Mucosa of descending colon (tissue), 3 donors: ENCODE results near the gene PGM2. TPM values are rescaled to one million over a fixed set of nuclear protein-coding genes. Genes with fewer than 3 reads are reported as not detected.

ENCODE experiments used
- ATAC-seq: fragments of 200-7000 bp; cut with Tn5 transposase; one replicate; pipeline ENCODE4 v1.9.1; 2020; ENCODE audit warnings: mild to moderate bottlenecking, moderate library complexity
- DNase-seq, 3 donors: peaks; one replicate each; pipeline ENCODE4 v3.0.0-alpha.2; 2020
- H3K36me3 ChIP-seq: fragments of 200-600 bp; one replicate; pipeline ENCODE4 v1.8.0; 2021; ENCODE audit warnings: low read depth, mild to moderate bottlenecking
- H3K4me1 ChIP-seq: fragments of 200-600 bp; one replicate; pipeline ENCODE4 v1.8.0; 2021; ENCODE audit warnings: low read depth, mild to moderate bottlenecking
- H3K4me3 ChIP-seq: fragments of 200-600 bp; one replicate; pipeline ENCODE4 v1.8.0; 2021; ENCODE audit warnings: mild to moderate bottlenecking
- H3K9me3 ChIP-seq: fragments of 200-600 bp; one replicate; pipeline ENCODE4 v1.8.0; 2021; ENCODE audit warnings: mild to moderate bottlenecking
- intact Hi-C, 2 donors: fragments of 100-400 bp; cut with DNase I in 1 of 2; cut with micrococcal nuclease in 1 of 2; formaldehyde crosslinking; loops; one replicate each; pipeline versions ENCODE4 v1.11.0 to v1.11.1; 2022; cut with DNase I, micrococcal nuclease
- total RNA-seq, 3 donors: library from RNA; stranded (reverse); fragmentation: NEBNext Ultra II Directional in 2 of 3; extraction: Animal tissue kit (Norgen Biotek cat#: 25700) in 2 of 3; gene quantifications; one replicate each; pipeline versions ENCODE4 v1.2.1 to v1.2.4, GENCODE V29; 2021 to 2023
- TF ChIP-seq, protein P1 (sequence below): fragments of 200-600 bp; IDR thresholded peaks from one replicate; pipeline ENCODE4 v1.8.0; 2022; ENCODE audit warnings: antibody characterized with exemption, mild to moderate bottlenecking
- donor health status: DM: no; HTN: no; CAD: no; lungs with moderate emphysema.
- donor health status: DM: no; HTN: no; CAD: no.
- donor health status: DM: no; HTN: yes; CAD: no.

The PGM2 gene
- total RNA-seq, 3 donors from 2014 or later: 22.1 to 36.8 (median 27.4) TPM

DNA sequence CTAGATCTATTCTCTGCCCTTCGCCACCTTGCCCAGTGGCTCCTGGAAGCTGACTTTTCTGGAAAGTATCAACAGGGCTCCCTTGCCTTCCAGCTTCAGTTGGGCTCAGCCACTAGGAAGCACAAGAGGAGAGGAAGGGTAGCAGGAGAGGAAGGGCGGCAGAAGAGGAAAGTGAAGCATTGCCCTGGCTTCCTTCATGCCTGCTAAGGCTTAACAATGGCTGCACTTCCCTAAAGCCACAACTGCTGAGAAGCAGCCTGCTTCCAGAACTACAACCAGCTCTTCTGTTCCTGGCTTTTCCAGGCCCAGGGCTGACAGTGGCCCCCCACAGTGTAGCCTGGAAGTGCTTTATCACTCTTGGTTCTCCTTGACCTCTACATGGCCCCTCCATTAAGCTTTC is 29.1 kb upstream of the PGM2 start:
- no peaks in the 10 kb centered on the region for H3K4me1 ChIP-seq
- ATAC-seq (no peak), DNase-seq (no peak)
- intact Hi-C loops: loop anchor here in 1 of 2 donors (10.0 kb wide), 1 partner anchor 193 kb away; no protein-coding TSS in a partner anchor
- H3K36me3 ChIP-seq: no peaks in the 10 kb centered on the region
- TF ChIP-seq, protein P1, sequence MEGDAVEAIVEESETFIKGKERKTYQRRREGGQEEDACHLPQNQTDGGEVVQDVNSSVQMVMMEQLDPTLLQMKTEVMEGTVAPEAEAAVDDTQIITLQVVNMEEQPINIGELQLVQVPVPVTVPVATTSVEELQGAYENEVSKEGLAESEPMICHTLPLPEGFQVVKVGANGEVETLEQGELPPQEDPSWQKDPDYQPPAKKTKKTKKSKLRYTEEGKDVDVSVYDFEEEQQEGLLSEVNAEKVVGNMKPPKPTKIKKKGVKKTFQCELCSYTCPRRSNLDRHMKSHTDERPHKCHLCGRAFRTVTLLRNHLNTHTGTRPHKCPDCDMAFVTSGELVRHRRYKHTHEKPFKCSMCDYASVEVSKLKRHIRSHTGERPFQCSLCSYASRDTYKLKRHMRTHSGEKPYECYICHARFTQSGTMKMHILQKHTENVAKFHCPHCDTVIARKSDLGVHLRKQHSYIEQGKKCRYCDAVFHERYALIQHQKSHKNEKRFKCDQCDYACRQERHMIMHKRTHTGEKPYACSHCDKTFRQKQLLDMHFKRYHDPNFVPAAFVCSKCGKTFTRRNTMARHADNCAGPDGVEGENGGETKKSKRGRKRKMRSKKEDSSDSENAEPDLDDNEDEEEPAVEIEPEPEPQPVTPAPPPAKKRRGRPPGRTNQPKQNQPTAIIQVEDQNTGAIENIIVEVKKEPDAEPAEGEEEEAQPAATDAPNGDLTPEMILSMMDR: no peak
- no peak overlapping the region for H3K4me3 ChIP-seq
- no peaks in the 10 kb centered on the region for H3K9me3 ChIP-seq

DNA sequence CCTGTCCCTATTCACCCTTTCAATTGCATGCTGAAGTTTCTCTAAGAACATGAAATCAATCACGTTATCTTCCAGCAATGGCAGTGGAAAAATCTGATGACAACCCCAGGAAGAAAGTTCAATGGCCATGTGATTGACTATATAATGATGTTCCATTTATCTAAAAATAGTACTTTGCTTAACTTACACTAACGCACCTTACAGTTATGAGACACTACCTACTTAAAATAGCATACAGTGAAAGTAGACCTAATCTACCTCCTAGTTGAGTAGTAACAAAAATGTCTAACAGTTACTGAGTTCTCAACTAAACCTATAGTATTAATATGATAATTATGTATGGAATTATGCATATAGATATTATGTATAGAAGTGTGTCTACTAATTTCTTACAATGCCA is 28.6 kb upstream of the PGM2 start:
- no peak for ATAC-seq
- intact Hi-C loops: loop anchor here in 1 of 2 donors (10.0 kb wide), 1 partner anchor 193 kb away; no protein-coding TSS in a partner anchor
- Histone ChIP-seq H3K4me3 (no peak overlapping the region), H3K4me1 (no peaks in the 10 kb centered on the region), H3K9me3 (no peaks in the 10 kb centered on the region), H3K36me3 (no peaks in the 10 kb centered on the region)
- TF ChIP-seq, protein P1: no peak
- DNase-seq: no peak

DNA sequence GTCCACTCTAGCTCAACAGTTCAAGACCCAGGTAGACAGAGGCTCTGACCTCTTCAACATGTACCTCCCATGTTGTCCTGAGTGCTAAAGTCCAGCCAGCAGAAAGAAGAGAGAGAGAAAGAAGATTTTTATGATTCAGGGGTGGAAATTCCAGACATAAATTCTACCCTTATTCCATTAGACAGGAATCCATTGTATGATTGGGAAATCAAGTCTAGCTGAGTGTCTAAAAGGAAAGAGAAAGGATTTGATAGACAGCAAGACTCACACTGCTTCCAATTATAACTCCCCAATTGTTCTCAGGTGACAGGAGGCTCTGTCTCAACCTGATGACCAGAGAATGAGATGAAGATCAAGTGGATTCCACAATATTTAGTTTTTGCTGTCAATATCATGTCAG is 27.9 kb upstream of the PGM2 start:
- intact Hi-C loops: loop anchor here in 1 of 2 donors (10.0 kb wide), 1 partner anchor 194 kb away; no protein-coding TSS in a partner anchor
- no peaks in the 10 kb centered on the region for H3K9me3 ChIP-seq
- H3K4me1 ChIP-seq: no peaks in the 10 kb centered on the region
- H3K36me3 ChIP-seq: no peaks in the 10 kb centered on the region
- DNase-seq (no peak), ATAC-seq (no peak)
- TF ChIP-seq, protein P1: no peak
- no peak overlapping the region for H3K4me3 ChIP-seq

DNA sequence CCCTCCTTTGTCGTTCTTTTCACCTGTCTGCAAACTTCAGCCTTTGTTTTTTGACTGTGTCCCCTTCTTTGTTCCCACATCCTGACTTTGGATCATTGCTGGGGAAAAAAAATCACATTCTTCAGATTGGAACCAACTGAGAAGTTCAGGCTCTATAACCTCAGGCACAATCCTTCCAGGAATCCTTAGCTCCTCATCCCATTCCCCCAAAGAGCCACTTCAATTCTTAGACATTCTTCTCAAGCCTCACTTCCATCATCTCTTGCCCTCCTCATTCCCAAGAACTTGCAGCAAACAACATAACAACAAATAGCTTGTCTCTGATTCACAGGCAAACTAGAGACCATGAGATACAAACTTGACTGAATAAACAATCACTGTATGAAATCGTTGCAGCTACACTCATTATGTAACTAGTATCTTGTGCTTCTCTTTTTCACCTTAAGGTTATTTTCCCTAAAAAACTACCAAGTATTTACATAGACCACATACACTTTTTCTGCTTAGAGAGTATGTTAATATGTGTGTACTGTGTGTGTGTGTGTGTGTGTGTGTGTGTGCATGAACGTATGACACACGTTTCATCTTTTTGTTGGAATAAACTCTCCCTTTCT is 26.4 kb upstream of the PGM2 start:
- ATAC-seq (no peak), DNase-seq (no peak)
- TF ChIP-seq, protein P1: no peak
- intact Hi-C loops: loop anchor here (5.0 to 10.0 kb wide), 2 partner anchors 195 to 237 kb away; no protein-coding TSS in a partner anchor
- Histone ChIP-seq H3K4me3 (no peak overlapping the region), H3K4me1 (no peaks in the 10 kb centered on the region), H3K36me3 (no peaks in the 10 kb centered on the region), H3K9me3 (no peaks in the 10 kb centered on the region)

DNA sequence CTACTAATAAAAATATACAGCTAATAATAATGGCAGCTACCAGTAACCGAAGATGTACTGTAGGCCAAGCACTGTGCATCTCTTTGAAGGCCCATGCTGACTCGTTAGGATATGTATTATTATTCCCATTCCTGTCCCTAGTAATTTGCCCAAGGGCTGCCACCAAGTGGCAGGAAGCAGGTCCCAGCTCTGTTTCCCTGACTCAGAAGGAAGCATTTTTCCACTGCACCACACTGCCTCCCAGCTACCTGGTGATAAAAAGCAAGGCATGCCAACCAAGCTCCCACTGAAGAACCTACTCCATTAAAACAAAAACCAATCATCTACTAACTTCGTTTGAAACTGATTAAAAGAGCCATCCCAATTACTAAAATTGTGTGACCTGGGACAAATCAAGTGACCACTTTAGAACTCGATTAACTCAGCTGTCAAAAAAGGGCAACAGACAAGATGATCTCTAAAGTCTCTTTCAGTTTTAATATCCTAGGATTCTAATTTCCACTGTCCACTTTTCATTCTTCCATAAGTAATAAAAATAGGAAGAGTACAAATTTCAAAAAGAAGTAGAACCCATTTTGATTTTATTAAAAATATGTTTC is 24.3 kb upstream of the PGM2 start:
- ATAC-seq: peak; percentile 98
- TF ChIP-seq, protein P1: peak; percentile 23
- intact Hi-C loops: loop anchor here in 1 of 2 donors (5.0 kb wide), 1 partner anchor 235 kb away; no protein-coding TSS in a partner anchor

More for the DNA sequence above, 24.3 kb upstream of the PGM2 start:
- Histone ChIP-seq H3K4me1 (no peaks in the 10 kb centered on the region), H3K4me3 (no peak overlapping the region), H3K36me3 (no peaks in the 10 kb centered on the region), H3K9me3 (no peaks in the 10 kb centered on the region)
- peak in 2 of 3 donors; percentile 57 to 77 for DNase-seq
